HUES48 (cell line): Measurements from ENCODE around the gene AFF3.
"Not testable (repeated sequence)": the region's sequence is repeated elsewhere in the genome, so short reads cannot be mapped to it uniquely, and the experiment has no call there.

ENCODE experiments used
- H3K27ac ChIP-seq: one replicate; pipeline ENCODE4 v1.7.0; 2013; ENCODE audit warnings: low read depth, low read length, inconsistent platforms
- H3K27me3 ChIP-seq: 2 replicates; pipeline ENCODE4 v1.6.1; 2013; ENCODE audit warnings: mild to moderate bottlenecking, low read length; ENCODE audit not compliant: control insufficient read depth, insufficient read depth
- H3K36me3 ChIP-seq: 2 replicates; pipeline ENCODE4 v1.6.1; 2013; ENCODE audit warnings: low read length; ENCODE audit not compliant: control insufficient read depth, insufficient read depth
- H3K4me1 ChIP-seq: 2 replicates; pipeline ENCODE4 v1.6.1; 2013; ENCODE audit warnings: mild to moderate bottlenecking, low read length; ENCODE audit not compliant: control insufficient read depth, insufficient read depth
- H3K4me3 ChIP-seq: 2 replicates; pipeline ENCODE4 v1.5.1; 2013; ENCODE audit warnings: mild to moderate bottlenecking, low read depth, low read length
- H3K9ac ChIP-seq: 2 replicates; pipeline ENCODE4 v1.6.1; 2013; ENCODE audit warnings: mild to moderate bottlenecking, low read depth, low read length, moderate library complexity
- H3K9me3 ChIP-seq: 2 replicates; pipeline ENCODE4 v1.6.1; 2013; ENCODE audit warnings: low read length; ENCODE audit not compliant: control insufficient read depth, insufficient read depth

AFF3 gene

GRCh38 chr2:99662761-99663341, 479.5 kb downstream of the AFF3 start:
- H3K27me3 ChIP-seq: no peaks in the 10 kb centered on the region
- H3K4me3 ChIP-seq: no peak overlapping the region
- H3K9ac ChIP-seq: no peak overlapping the region
- no peaks in the 10 kb centered on the region for H3K9me3 ChIP-seq
- H3K36me3 ChIP-seq: no peaks in the 10 kb centered on the region
- no peak overlapping the region for H3K27ac ChIP-seq
- H3K4me1 ChIP-seq: no peaks in the 10 kb centered on the region

GRCh38 chr2:99661761-99662160, 480.6 kb downstream of the AFF3 start:
- H3K27ac ChIP-seq, H3K27me3 ChIP-seq, H3K4me1 ChIP-seq, H3K9ac ChIP-seq, H3K9me3 ChIP-seq, H3K4me3 ChIP-seq, H3K36me3 ChIP-seq: not testable (repeated sequence)

- no peaks in the 10 kb centered on the region for H3K9me3 ChIP-seq
- H3K27ac ChIP-seq: no peak overlapping the region
- no peaks in the 10 kb centered on the region for H3K36me3 ChIP-seq
- no peak overlapping the region for H3K9ac ChIP-seq
- H3K27me3 ChIP-seq: no peaks in the 10 kb centered on the region
- no peaks in the 10 kb centered on the region for H3K4me1 ChIP-seq
- no peak overlapping the region for H3K4me3 ChIP-seq
Observed at GRCh38 chr2:99660616-99661406, 481.6 kb downstream of the AFF3 start.

GRCh38 chr2:99659874-99660273, 482.5 kb downstream of the AFF3 start:
- no peaks in the 10 kb centered on the region for H3K36me3 ChIP-seq
- H3K9ac ChIP-seq: no peak overlapping the region
- no peak overlapping the region for H3K27ac ChIP-seq
- no peak overlapping the region for H3K4me3 ChIP-seq
- H3K4me1 ChIP-seq: no peaks in the 10 kb centered on the region
- H3K27me3 ChIP-seq: no peaks in the 10 kb centered on the region
- H3K9me3 ChIP-seq: no peaks in the 10 kb centered on the region

- no peak overlapping the region for H3K4me3 ChIP-seq
- H3K27me3 ChIP-seq: no peaks in the 10 kb centered on the region
- no peaks in the 10 kb centered on the region for H3K9me3 ChIP-seq
- H3K4me1 ChIP-seq: peaks cover under 1% of the 10 kb centered on the region; the same call in 1 of the 2 replicates
- no peak overlapping the region for H3K9ac ChIP-seq
- no peaks in the 10 kb centered on the region for H3K36me3 ChIP-seq
- no peak overlapping the region for H3K27ac ChIP-seq
Observed at GRCh38 chr2:99657691-99658258, 484.6 kb downstream of the AFF3 start.

GRCh38 chr2:99656994-99657393, 485.4 kb downstream of the AFF3 start:
- H3K27me3 ChIP-seq: no peaks in the 10 kb centered on the region
- H3K9me3 ChIP-seq: no peaks in the 10 kb centered on the region
- no peak overlapping the region for H3K9ac ChIP-seq
- H3K4me1 ChIP-seq: peaks cover 8% of the 10 kb centered on the region
- no peak overlapping the region for H3K27ac ChIP-seq
- no peaks in the 10 kb centered on the region for H3K36me3 ChIP-seq
- no peak overlapping the region for H3K4me3 ChIP-seq

- H3K4me1 ChIP-seq: peaks cover 11% of the 10 kb centered on the region
- no peaks in the 10 kb centered on the region for H3K36me3 ChIP-seq
- no peak overlapping the region for H3K27ac ChIP-seq
- no peaks in the 10 kb centered on the region for H3K27me3 ChIP-seq
- H3K4me3 ChIP-seq: no peak overlapping the region
- no peak overlapping the region for H3K9ac ChIP-seq
- H3K9me3 ChIP-seq: no peaks in the 10 kb centered on the region
Observed at GRCh38 chr2:99653433-99653832, 489.0 kb downstream of the AFF3 start.

- Histone ChIP-seq H3K27ac (no peak overlapping the region), H3K27me3 (no peaks in the 10 kb centered on the region), H3K36me3 (no peaks in the 10 kb centered on the region), H3K4me3 (no peak overlapping the region), H3K9me3 (no peaks in the 10 kb centered on the region), H3K9ac (no peak overlapping the region), H3K4me1 (peaks cover 11% of the 10 kb centered on the region)
Observed at GRCh38 chr2:99652862-99653261, 489.5 kb downstream of the AFF3 start.

GRCh38 chr2:99651930-99652670, 490.3 kb downstream of the AFF3 start:
- Histone ChIP-seq H3K9me3 (no peaks in the 10 kb centered on the region), H3K36me3 (no peaks in the 10 kb centered on the region), H3K27me3 (no peaks in the 10 kb centered on the region), H3K9ac (no peak overlapping the region), H3K4me3 (no peak overlapping the region), H3K4me1 (peaks cover 11% of the 10 kb centered on the region), H3K27ac (peak overlapping the region; percentile 19)

- Histone ChIP-seq H3K9me3 (no peaks in the 10 kb centered on the region), H3K27ac (no peak overlapping the region), H3K4me3 (no peak overlapping the region), H3K9ac (no peak overlapping the region), H3K36me3 (no peaks in the 10 kb centered on the region), H3K4me1 (peaks cover 11% of the 10 kb centered on the region), H3K27me3 (no peaks in the 10 kb centered on the region)
Observed at GRCh38 chr2:99648906-99649789, 493.2 kb downstream of the AFF3 start.
